Gastroesophageal sphincter (tissue), 4 donors: Measurements from ENCODE around the gene DCLK1. TPM values are rescaled to one million over a fixed set of nuclear protein-coding genes. Genes with fewer than 3 reads are reported as not detected.

Experiments
- ATAC-seq: fragments of 150-250 bp; one replicate; pipeline ENCODE4 v1.9.1; 2016; ENCODE audit warnings: mild to moderate bottlenecking, moderate library complexity
- H3K27ac ChIP-seq, 4 donors: fragments of 200-600 bp; sonication (generic) in 3 of 4; 1 replicate in 3 of 4; 2 replicates in 1 of 4; pipeline ENCODE4 v1.5.1; 2016 to 2019
- H3K27me3 ChIP-seq: fragments of 200-600 bp; sonication (generic); one replicate; pipeline ENCODE4 v1.5.1; 2019
- H3K36me3 ChIP-seq, 2 donors: fragments of 200-600 bp; sonication (generic); one replicate each; pipeline ENCODE4 v1.5.1; 2019; ENCODE audit warnings: control low read depth in 1 of 2
- H3K4me1 ChIP-seq, 3 donors: fragments of 200-600 bp; sonication (generic); 1 replicate in 2 of 3; 2 replicates in 1 of 3; pipeline ENCODE4 v1.5.1; 2016 to 2019; ENCODE audit warnings: control low read depth in 2 of 3
- H3K4me3 ChIP-seq, 2 donors: fragments of 200-600 bp; sonication (generic); one replicate each; pipeline ENCODE4 v1.5.1; 2019; ENCODE audit warnings: mild to moderate bottlenecking in 1 of 2, moderate library complexity in 1 of 2
- H3K9me3 ChIP-seq, 3 donors: fragments of 200-600 bp; sonication (generic); one replicate each; pipeline ENCODE4 v1.5.1; 2017 to 2019; ENCODE audit warnings: control low read depth in 2 of 3
- CTCF ChIP-seq, 4 experiments: fragments of 200-600 bp in 2 of 4; fragments of 450-650 bp in 2 of 4; sonication (generic) in 1 of 4; IDR thresholded peaks; one replicate each; pipeline ENCODE4 v1.5.1; 2017 to 2019; ENCODE audit warnings: antibody characterized with exemption in 4 of 4, mild to moderate bottlenecking in 2 of 4, moderate library complexity in 2 of 4
- EP300 ChIP-seq: sonication (generic); formaldehyde crosslinking; IDR thresholded peaks from one replicate; pipeline ENCODE4 v1.6.1; 2017; ENCODE audit warnings: antibody characterized with exemption, mild to moderate bottlenecking
- POLR2A ChIP-seq, 2 donors: fragments of 450-650 bp; IDR thresholded peaks; one replicate each; pipeline ENCODE4 v1.6.1; 2017; ENCODE audit warnings: antibody characterized with exemption in 2 of 2, mild to moderate bottlenecking in 2 of 2, moderate library complexity in 1 of 2
- POLR2AphosphoS5 ChIP-seq: sonication (generic); formaldehyde crosslinking; IDR thresholded peaks from one replicate; pipeline ENCODE4 v1.6.1; 2017; ENCODE audit warnings: antibody characterized with exemption
- WGBS, 2 donors: methylation state at CpG; one replicate each; pipeline ENCODE4 v1.1.5; 2018; ENCODE audit warnings: low coverage in 1 of 2; 5-methylcytosine and 5-hydroxymethylcytosine counted together
- total RNA-seq, 4 donors: library from RNA; depleted of rRNA; stranded (reverse); fragments of >200 nt; gene quantifications; one replicate each; pipeline ENCODE4 v1.1.0, GENCODE V29; 2016

The DCLK1 gene
- total RNA-seq, 4 donors from 2014 or later, result 26.9 to 68.3 (median 30.3) TPM

- Histone ChIP-seq H3K27ac (peak overlapping the region in 2 of 4 donors; percentile 47 to 53), H3K27me3 (no peaks in the 10 kb centered on the region), H3K4me3 (no peak overlapping the region), H3K4me1 (peaks cover 0 to 5% (median 0%) of the 10 kb centered on the region in 3 donors), H3K9me3 (no peaks in the 10 kb centered on the region), H3K36me3 (no peaks in the 10 kb centered on the region)
- 41 to 44% methylated on average over 1 of the region's 1 CpG for WGBS, 2 donors
- no peak for ATAC-seq
- TF ChIP-seq CTCF (IDR thresholded peaks at IDR 0.05) (no peak), POLR2AphosphoS5 (no peak), POLR2A (IDR thresholded peaks at IDR 0.05) (no peak), EP300 (no peak)
These were observed 249.8 kb downstream of the DCLK1 start for GRCh38 chr13:35881360-35881759.

DNA sequence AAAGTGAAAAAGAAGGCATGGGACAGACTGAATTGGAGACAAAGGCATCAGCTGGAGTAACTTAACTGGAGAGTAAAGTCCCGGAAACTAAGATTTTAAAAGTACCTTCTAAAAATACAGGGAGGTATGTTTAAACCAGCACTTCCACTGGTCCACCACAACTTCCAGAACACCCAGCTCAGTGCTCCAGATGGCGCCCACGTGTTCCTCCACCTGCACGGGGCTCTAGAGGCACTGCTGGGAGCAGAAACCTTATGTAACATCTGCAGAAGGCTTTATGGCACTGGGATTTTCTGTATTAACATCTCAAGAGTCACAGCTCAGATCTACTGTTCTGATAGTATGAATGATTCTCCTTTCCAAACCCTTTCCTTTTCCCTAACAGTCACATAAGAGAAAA lies 252.1 kb downstream of the DCLK1 start:
- no peak overlapping the region for H3K27ac ChIP-seq
- TF ChIP-seq POLR2AphosphoS5, result no peak
- no peaks in the 10 kb centered on the region for H3K27me3 ChIP-seq
- WGBS, 2 donors, result 82 to 100% methylated on average over 1 to 4 of the region's 4 CpGs
- no peak for ATAC-seq
- no peaks in the 10 kb centered on the region for H3K9me3 ChIP-seq
- H3K4me1 ChIP-seq, result peaks cover 0 to 5% (median 0%) of the 10 kb centered on the region in 3 donors
- H3K36me3 ChIP-seq, result no peaks in the 10 kb centered on the region
- H3K4me3 ChIP-seq, result no peak overlapping the region

DNA sequence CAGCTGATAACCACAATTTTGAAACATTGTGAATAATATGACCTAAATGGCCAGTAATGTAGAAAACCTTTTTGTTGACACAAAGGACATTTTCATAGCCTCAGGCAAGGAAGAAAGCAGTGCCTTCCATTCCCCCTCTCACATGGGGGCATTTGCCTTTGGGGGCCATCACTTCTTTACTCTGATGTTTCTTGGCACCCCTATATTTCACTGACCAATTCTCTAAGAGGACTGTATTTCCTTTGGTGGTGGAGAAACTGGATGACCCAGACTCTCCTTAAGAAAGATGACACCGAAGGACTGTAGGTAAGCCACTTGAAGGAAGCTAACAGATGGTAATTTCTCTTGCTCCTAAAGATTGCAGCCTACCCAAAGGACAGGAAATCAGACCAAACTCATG lies 254.6 kb downstream of the DCLK1 start:
- TF ChIP-seq CTCF (IDR thresholded peaks at IDR 0.05) (no peak), POLR2AphosphoS5 (no peak), POLR2A (IDR thresholded peaks at IDR 0.05) (no peak), EP300 (no peak)
- no peak for ATAC-seq
- H3K9me3 ChIP-seq, result no peaks in the 10 kb centered on the region
- no peaks in the 10 kb centered on the region for H3K36me3 ChIP-seq
- peaks cover 0 to 5% (median 0%) of the 10 kb centered on the region in 3 donors for H3K4me1 ChIP-seq
- H3K27me3 ChIP-seq, result no peaks in the 10 kb centered on the region
- no peak overlapping the region for H3K27ac ChIP-seq
- H3K4me3 ChIP-seq, result no peak overlapping the region
- 71% methylated on average over 1 of the region's 1 CpG; no CpG with 5 or more reads in 1 of the 2 donors for WGBS, 2 donors

- TF ChIP-seq CTCF (IDR thresholded peaks at IDR 0.05), result no peak
- TF ChIP-seq EP300, result no peak
- TF ChIP-seq POLR2A (IDR thresholded peaks at IDR 0.05), result no peak
- no peak for TF ChIP-seq POLR2AphosphoS5
- Histone ChIP-seq H3K4me1 (no peaks in the 10 kb centered on the region), H3K4me3 (no peak overlapping the region), H3K9me3 (no peaks in the 10 kb centered on the region), H3K27ac (no peak overlapping the region), H3K36me3 (peaks cover 0 to 4% of the 10 kb centered on the region in 2 donors), H3K27me3 (no peaks in the 10 kb centered on the region)
- peak; percentile 76 for ATAC-seq
- WGBS, 2 donors, result 88 to 90% methylated on average over 8 to 10 of the region's 11 CpGs
These were observed 256.5 kb downstream of the DCLK1 start for GRCh38 chr13:35874704-35875103.

GRCh38 chr13:35872369-35872768 lies 258.8 kb downstream of the DCLK1 start:
- Histone ChIP-seq H3K27me3 (no peaks in the 10 kb centered on the region), H3K4me3 (no peak overlapping the region), H3K9me3 (no peaks in the 10 kb centered on the region), H3K27ac (no peak overlapping the region), H3K4me1 (no peaks in the 10 kb centered on the region), H3K36me3 (peaks cover 0 to 4% of the 10 kb centered on the region in 2 donors)
- no peak for ATAC-seq
- 98 to 100% methylated on average over 2 of the region's 2 CpGs for WGBS, 2 donors
- TF ChIP-seq POLR2A (IDR thresholded peaks at IDR 0.05) (no peak), CTCF (IDR thresholded peaks at IDR 0.05) (no peak), EP300 (no peak), POLR2AphosphoS5 (no peak)
